ENCODE data around the gene TRIO.
A peak's percentile ranks its signal among the peaks of the same experiment; 100 is the strongest.

Gene TRIO

DNA sequence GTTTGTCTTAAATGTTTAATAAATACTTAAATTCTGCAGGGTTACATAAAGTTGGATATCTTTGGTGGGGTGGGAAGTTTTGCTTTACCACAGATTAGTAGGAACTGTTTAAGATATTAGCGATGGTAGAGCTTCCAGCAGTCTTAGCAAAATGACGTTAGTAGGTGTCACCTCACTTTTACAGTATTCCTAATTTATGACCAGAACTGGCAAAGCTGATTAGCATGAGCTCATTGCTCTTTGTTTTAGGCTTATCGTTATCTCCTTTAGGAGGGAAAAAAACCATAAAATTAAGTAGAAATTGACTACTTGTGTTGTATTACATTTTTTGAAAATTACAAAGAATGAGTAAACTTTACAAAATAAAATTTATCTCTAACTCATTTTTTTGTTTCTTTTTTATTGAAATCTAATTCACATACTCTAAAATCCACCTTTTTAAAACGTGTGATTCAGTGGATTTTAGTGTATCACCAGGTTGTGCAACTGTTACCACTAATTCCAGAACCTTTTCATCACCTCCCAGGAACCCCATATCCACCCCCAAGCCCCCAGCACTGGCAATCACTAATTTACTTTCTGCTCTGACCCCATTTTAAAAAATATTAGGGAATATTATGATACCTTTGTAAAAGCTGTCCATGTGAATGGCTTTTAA is 129.5 kb downstream of the TRIO start:
- H3K27ac ChIP-seq, result no peak overlapping the region
- no peak for DNase-seq (ENCODE audit: low read depth, low spot score)

DNA sequence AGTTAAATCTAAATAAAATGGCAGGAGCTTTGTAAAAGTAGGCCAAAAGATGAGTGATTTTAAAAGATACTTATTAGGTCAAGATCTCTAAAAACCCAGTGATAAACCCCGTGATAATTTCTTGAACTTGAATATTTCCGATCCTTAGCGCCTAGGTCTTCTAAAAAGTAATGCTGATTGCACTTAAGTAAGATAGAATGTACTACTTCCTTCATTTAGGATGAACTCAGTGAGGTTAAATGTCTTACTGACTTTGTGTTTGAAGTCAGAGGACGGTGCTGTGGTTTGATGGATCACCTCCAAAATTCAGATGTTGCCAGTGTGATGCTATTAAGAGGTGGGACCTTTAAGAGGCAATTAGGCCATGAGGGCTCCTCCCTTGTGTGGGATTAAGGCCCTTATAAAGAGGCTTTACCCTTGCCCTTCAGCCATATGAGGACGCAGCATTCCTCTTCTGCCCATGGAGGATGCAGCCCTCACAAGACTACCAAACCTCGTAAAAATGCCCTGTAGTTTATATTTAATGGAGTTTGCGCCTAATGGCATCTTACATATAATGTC is 130.1 kb downstream of the TRIO start:
- no peak overlapping the region for H3K27ac ChIP-seq

GRCh38 chr5:14276380-14276779 is 133.2 kb downstream of the TRIO start:
- no peak overlapping the region for H3K27ac ChIP-seq
- no peak for DNase-seq (ENCODE audit: low read depth, low spot score)

More for the DNA sequence above, 130.1 kb downstream of the TRIO start:
- no peak for DNase-seq (ENCODE audit: low read depth, low spot score)

GRCh38 chr5:14277385-14278320 is 134.5 kb downstream of the TRIO start:
- H3K27ac ChIP-seq, result no peak overlapping the region
- no peak for DNase-seq (ENCODE audit: low read depth, low spot score)

DNA sequence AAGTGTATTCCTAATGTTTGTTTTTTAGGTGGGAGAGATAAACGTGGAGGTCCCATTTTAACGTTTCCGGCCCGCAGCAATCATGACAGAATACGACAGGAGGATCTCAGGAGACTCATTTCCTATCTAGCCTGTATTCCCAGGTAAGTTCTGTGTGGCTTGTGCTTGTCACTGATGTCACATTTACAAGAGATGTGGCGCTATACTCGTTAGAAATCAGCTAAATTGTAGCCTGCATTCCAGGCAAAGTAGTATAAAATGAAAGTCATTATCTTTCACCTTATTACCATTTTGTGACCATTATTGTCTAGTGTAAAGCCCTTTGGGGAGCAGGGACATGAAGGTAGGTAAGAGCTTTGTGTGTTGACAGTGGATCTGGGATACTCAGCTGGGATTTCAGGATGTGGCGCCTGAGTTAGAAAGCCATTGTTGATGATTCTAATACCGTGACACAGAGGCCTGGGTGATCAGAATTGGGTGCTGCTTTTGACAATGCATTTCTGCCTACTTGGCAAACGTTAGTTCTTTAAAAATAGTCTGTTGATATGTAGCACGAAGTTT is 137.2 kb downstream of the TRIO start:
- H3K27ac ChIP-seq, result no peak overlapping the region
- DNase-seq (ENCODE audit: low read depth, low spot score), result no peak

GRCh38 chr5:14281746-14282181 is 138.6 kb downstream of the TRIO start:
- DNase-seq (ENCODE audit: low read depth, low spot score), result no peak
- no peak overlapping the region for H3K27ac ChIP-seq

- DNase-seq (ENCODE audit: low read depth, low spot score), result no peak
- H3K27ac ChIP-seq, result no peak overlapping the region
Measured at GRCh38 chr5:14283139-14283538, 140.0 kb downstream of the TRIO start.

- H3K27ac ChIP-seq, result no peak overlapping the region
- DNase-seq (ENCODE audit: low read depth, low spot score), result no peak
Measured at GRCh38 chr5:14284392-14285148, 141.4 kb downstream of the TRIO start.

DNA sequence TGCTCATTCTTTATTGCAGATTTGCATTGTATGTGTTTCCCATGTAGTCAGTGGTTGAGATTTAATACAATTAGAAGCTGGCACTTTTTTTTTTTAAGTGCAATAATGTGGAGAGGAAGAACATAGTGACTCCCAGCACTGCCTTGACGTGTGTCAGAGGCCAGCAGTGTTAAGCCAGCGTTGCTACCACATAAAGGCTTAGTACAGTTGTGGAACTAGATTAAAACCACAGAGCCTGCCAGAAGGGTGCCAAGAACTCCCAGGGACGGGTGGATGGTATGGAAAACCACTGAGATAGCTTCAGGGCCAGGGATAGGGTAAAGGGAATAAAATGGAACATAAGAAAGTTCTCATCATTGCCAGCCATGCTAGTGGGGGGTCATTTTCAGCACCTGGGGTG is 142.9 kb downstream of the TRIO start:
- no peak overlapping the region for H3K27ac ChIP-seq
- DNase-seq (ENCODE audit: low read depth, low spot score), result no peak

- DNase-seq (ENCODE audit: low read depth, low spot score), result no peak
- H3K27ac ChIP-seq, result no peak overlapping the region
Measured at GRCh38 chr5:14286574-14287421, 143.7 kb downstream of the TRIO start.

GRCh38 chr5:14292766-14293658 is 149.9 kb downstream of the TRIO start:
- DNase-seq (ENCODE audit: low read depth, low spot score), result no peak
- H3K27ac ChIP-seq, result no peak overlapping the region

DNA sequence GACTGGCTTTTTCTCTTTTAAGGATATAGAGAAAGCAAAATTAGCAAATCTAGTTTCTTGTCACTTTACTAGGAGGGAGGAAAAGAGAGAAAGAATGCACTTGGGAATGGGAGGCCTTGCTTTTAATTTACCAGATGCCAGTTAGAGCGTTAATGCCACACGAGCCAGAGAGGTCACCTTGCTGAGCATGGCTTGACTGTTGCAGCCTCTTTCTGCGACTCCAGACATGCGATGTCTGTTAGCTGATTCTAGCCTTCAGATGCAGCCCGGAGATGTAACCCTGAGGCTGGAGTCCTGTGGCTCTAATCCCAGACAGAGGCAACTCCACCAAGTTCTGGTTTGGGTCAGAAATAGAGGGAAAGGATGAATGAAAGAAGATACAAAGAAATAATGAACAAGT is 152.5 kb downstream of the TRIO start:
- no peak overlapping the region for H3K27ac ChIP-seq
- DNase-seq (ENCODE audit: low read depth, low spot score), result no peak

GRCh38 chr5:14296533-14297331 is 153.6 kb downstream of the TRIO start:
- no peak overlapping the region for H3K27ac ChIP-seq
- DNase-seq (ENCODE audit: low read depth, low spot score), result no peak

DNA sequence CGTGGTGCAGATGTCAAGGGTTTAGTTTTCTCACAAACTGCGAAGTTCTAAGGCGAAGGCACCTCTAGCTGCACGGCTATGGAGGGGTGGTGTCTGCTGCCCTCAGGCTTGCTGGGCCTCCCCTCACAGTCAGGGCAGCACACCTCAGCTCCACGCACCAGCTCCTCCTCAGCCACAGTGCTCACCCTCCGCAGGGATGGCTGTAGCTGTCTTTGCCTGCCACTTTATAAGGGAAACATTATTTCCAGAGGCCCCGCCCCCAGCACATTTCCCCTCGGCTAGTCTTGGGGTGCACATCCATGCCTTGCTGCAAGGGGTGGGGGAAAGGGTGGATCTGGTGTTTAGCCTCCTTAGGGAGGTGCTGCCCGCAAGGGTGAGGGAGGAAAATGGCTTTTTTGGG is 154.6 kb downstream of the TRIO start:
- peak overlapping the region; percentile 48 for H3K27ac ChIP-seq
- no peak for DNase-seq (ENCODE audit: low read depth, low spot score)

DNA sequence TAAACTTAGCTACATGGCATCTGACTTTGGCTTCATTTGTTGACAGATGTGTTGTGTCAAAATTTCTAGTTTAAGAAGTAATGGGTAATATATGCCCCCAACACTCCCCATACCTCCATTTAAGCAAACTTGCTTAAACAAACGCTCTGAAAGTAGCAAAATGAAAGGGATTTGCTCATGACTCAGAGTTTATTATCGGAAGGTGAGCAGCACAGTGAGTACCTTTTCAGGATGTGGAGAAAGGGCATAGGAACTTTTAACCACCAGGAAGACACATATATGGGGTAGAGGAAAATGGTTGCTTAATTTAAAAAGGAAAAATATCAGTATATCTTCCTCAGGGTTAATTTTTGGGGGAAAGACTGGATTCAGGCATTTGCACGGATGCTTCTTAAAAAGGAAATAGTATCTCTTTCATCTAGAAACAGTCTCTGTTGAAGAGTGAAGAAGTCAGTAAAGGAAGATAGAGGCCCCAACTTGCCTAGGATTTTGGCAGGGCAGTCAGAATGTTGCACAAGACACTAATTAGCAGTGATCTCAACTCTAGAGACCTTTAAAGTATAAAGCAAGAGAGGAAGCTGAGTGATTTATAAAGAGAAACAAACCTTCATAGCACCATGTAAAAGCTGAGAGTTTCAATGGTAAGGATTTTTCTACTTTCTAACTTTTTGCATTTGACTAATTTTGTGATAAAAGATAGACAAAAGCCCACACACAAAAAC is 155.1 kb downstream of the TRIO start:
- no peak for DNase-seq (ENCODE audit: low read depth, low spot score)
- H3K27ac ChIP-seq, result peak overlapping the region; percentile 48

- H3K27ac ChIP-seq, result no peak overlapping the region
- no peak for DNase-seq (ENCODE audit: low read depth, low spot score)
Measured at GRCh38 chr5:14299666-14300065, 156.5 kb downstream of the TRIO start.

- H3K27ac ChIP-seq, result no peak overlapping the region
- DNase-seq (ENCODE audit: low read depth, low spot score), result no peak
Measured at GRCh38 chr5:14301186-14301585, 158.0 kb downstream of the TRIO start.
